ENCODE measurements around the gene SYT3. TPM values are rescaled to one million over a fixed set of nuclear protein-coding genes. Genes with fewer than 3 reads are reported as not detected.
A peak's percentile ranks its signal among the peaks of the same experiment; 100 is the strongest.
"Not testable (repeated sequence)": the region's sequence is repeated elsewhere in the genome, so short reads cannot be mapped to it uniquely, and the experiment has no call there.

Gene SYT3
- total RNA-seq, 1 experiment from 2014 or later = 1.8 TPM

GRCh38 chr19:50607388-50607787 lies 32.3 kb downstream of the SYT3 start:
- Histone ChIP-seq H3K36me3 (ENCODE audit: insufficient read depth, low read length, poor library complexity, severe bottlenecking) (no peaks in the 10 kb centered on the region), H3K9me3 (ENCODE audit: low read depth, low read length, poor library complexity, severe bottlenecking) (no peaks in the 10 kb centered on the region), H3K4me1 (ENCODE audit: insufficient read depth, low read length, poor library complexity, severe bottlenecking) (peaks cover 5% of the 10 kb centered on the region), H3K27me3 (replicated peaks; ENCODE audit: insufficient read depth, low read depth, low read length, poor library complexity) (peaks cover under 1% of the 10 kb centered on the region), H3K4me3 (ENCODE audit: low read depth, low read length, poor library complexity, severe bottlenecking) (peak overlapping the region; percentile 38), H3K27ac (ENCODE audit: low read depth, low read length, poor library complexity, severe bottlenecking) (no peak overlapping the region)
- DNase-seq (ENCODE audit: low spot score) = no peak
- TF ChIP-seq CTCF (conservative IDR thresholded peaks at IDR 0.05; ENCODE audit: low read depth, low read length) = no peak
- TF ChIP-seq EZH2 (IDR thresholded peaks at IDR 0.05; ENCODE audit: borderline replicate concordance, low read depth, low read length, poor library complexity, severe bottlenecking) = no peak
- CTCF ChIA-PET = interaction anchor here (0.6 to 1.5 kb wide), 6 partner anchors 20 to 315 kb away, joined by 3 to 11 read pairs (median 4); no protein-coding TSS in a partner anchor
- intact Hi-C loops (cut with micrococcal nuclease; ENCODE audit: unreplicated experiment) = loop anchor here (2.0 kb wide), 1 partner anchor 175 kb away; no protein-coding TSS in a partner anchor
- POLR2A ChIA-PET (ENCODE audit: low non-redundant PET) = no interaction called here
- BruUV-seq (replicated peaks) = no TSS peak

- BruUV-seq (replicated peaks); H3K27ac ChIP-seq (ENCODE audit: low read depth, low read length, poor library complexity, severe bottlenecking); H3K4me1 ChIP-seq (ENCODE audit: insufficient read depth, low read length, poor library complexity, severe bottlenecking); H3K36me3 ChIP-seq (ENCODE audit: insufficient read depth, low read length, poor library complexity, severe bottlenecking); H3K9me3 ChIP-seq (ENCODE audit: low read depth, low read length, poor library complexity, severe bottlenecking); POLR2A ChIA-PET (ENCODE audit: low non-redundant PET); H3K4me3 ChIP-seq (ENCODE audit: low read depth, low read length, poor library complexity, severe bottlenecking); H3K27me3 ChIP-seq (replicated peaks; ENCODE audit: insufficient read depth, low read depth, low read length, poor library complexity); CTCF ChIA-PET: not testable (repeated sequence)
- intact Hi-C loops (cut with micrococcal nuclease; ENCODE audit: unreplicated experiment) = loop anchor here (2.0 kb wide), 1 partner anchor 177 kb away; no protein-coding TSS in a partner anchor
- DNase-seq (ENCODE audit: low spot score) = peak; percentile 15
- TF ChIP-seq CTCF (conservative IDR thresholded peaks at IDR 0.05; ENCODE audit: low read depth, low read length) = peak; percentile 43
Measured at GRCh38 chr19:50606059-50606836, 33.4 kb downstream of the SYT3 start.

- H3K9me3 ChIP-seq (ENCODE audit: low read depth, low read length, poor library complexity, severe bottlenecking); DNase-seq (ENCODE audit: low spot score); H3K27me3 ChIP-seq (replicated peaks; ENCODE audit: insufficient read depth, low read depth, low read length, poor library complexity); BruUV-seq (replicated peaks); H3K4me1 ChIP-seq (ENCODE audit: insufficient read depth, low read length, poor library complexity, severe bottlenecking); H3K36me3 ChIP-seq (ENCODE audit: insufficient read depth, low read length, poor library complexity, severe bottlenecking); intact Hi-C loops (cut with micrococcal nuclease; ENCODE audit: unreplicated experiment); H3K27ac ChIP-seq (ENCODE audit: low read depth, low read length, poor library complexity, severe bottlenecking); POLR2A ChIA-PET (ENCODE audit: low non-redundant PET); H3K4me3 ChIP-seq (ENCODE audit: low read depth, low read length, poor library complexity, severe bottlenecking): not testable (repeated sequence)
- peak; percentile 45; the same call in 1 of the 2 replicates for TF ChIP-seq CTCF (conservative IDR thresholded peaks at IDR 0.05; ENCODE audit: low read depth, low read length)
- CTCF ChIA-PET = interaction anchor here (0.6 kb wide), 2 partner anchors 102 to 413 kb away, joined by 3 read pairs; no protein-coding TSS in a partner anchor
Measured at GRCh38 chr19:50604264-50605073, 35.2 kb downstream of the SYT3 start.
